Ishikawa (cell line): ENCODE data around the gene RHOU.

Experiments used
- CEBPB ChIP-seq: IDR thresholded peaks from 2 replicates; pipeline ENCODE4 v1.6.1; 2012
- CREB1 ChIP-seq: IDR thresholded peaks from 2 replicates; pipeline ENCODE4 v1.6.1; 2012; ENCODE audit warnings: low read depth
- EGR1 ChIP-seq: IDR thresholded peaks from 2 replicates; pipeline ENCODE4 v1.6.1; 2012
- EP300 ChIP-seq: IDR thresholded peaks from 2 replicates; pipeline ENCODE4 v1.6.1; 2012; ENCODE audit warnings: borderline replicate concordance
- FOXM1 ChIP-seq: IDR thresholded peaks from 2 replicates; pipeline ENCODE4 v1.6.1; 2012; ENCODE audit warnings: low read depth, borderline replicate concordance
- NFIC ChIP-seq: IDR thresholded peaks from 2 replicates; pipeline ENCODE4 v1.6.1; 2012
- RAD21 ChIP-seq: IDR thresholded peaks from 2 replicates; pipeline ENCODE4 v1.6.1; 2012; ENCODE audit warnings: low read depth
- TAF1 ChIP-seq: IDR thresholded peaks from 2 replicates; pipeline ENCODE4 v1.6.1; 2012; ENCODE audit warnings: low read depth, mild to moderate bottlenecking
- TCF12 ChIP-seq: IDR thresholded peaks from 2 replicates; pipeline ENCODE4 v1.6.1; 2012; ENCODE audit warnings: low read depth
- TEAD4 ChIP-seq: IDR thresholded peaks from 2 replicates; pipeline ENCODE4 v1.6.1; 2012
- USF1 ChIP-seq: IDR thresholded peaks from 2 replicates; pipeline ENCODE4 v1.6.1; 2012
- YY1 ChIP-seq: IDR thresholded peaks from 2 replicates; pipeline ENCODE4 v1.6.1; 2012; ENCODE audit warnings: low read depth
- ZBTB7A ChIP-seq: IDR thresholded peaks from 2 replicates; pipeline ENCODE4 v1.6.1; 2012; ENCODE audit warnings: low read depth
- TF ChIP-seq, protein P1 (sequence below): IDR thresholded peaks from 2 replicates; pipeline ENCODE4 v1.6.1; 2012
- TF ChIP-seq, protein P2 (sequence below): IDR thresholded peaks from 2 replicates; pipeline ENCODE4 v1.6.1; 2012; ENCODE audit warnings: low read depth, mild to moderate bottlenecking

Gene RHOU

DNA sequence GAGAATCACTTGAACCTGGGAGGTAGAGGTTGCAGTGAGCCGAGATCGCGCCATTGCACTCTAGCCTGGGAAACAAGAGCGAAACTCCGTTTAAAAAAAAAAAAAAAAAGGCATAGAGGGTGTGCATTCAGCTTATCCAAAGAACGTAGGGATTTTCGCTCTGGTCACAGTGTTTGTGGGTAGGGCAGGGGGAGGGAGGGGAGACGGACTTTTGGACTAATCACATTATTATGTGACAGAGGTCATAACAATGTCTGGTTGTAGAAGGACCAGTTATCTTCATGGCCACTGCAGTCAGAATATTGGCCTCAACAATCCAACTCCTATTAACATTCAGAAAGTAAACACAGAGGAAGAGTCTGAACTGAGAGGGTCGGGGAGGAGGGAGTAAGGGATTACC is 25.7 kb downstream of the RHOU start:
- TF ChIP-seq, protein P1, sequence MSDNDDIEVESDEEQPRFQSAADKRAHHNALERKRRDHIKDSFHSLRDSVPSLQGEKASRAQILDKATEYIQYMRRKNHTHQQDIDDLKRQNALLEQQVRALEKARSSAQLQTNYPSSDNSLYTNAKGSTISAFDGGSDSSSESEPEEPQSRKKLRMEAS, result no peak
- no peak for TF ChIP-seq TAF1
- no peak for TF ChIP-seq EP300
- TF ChIP-seq ZBTB7A, result no peak
- TF ChIP-seq EGR1, result no peak
- no peak for TF ChIP-seq RAD21
- TF ChIP-seq, protein P2, sequence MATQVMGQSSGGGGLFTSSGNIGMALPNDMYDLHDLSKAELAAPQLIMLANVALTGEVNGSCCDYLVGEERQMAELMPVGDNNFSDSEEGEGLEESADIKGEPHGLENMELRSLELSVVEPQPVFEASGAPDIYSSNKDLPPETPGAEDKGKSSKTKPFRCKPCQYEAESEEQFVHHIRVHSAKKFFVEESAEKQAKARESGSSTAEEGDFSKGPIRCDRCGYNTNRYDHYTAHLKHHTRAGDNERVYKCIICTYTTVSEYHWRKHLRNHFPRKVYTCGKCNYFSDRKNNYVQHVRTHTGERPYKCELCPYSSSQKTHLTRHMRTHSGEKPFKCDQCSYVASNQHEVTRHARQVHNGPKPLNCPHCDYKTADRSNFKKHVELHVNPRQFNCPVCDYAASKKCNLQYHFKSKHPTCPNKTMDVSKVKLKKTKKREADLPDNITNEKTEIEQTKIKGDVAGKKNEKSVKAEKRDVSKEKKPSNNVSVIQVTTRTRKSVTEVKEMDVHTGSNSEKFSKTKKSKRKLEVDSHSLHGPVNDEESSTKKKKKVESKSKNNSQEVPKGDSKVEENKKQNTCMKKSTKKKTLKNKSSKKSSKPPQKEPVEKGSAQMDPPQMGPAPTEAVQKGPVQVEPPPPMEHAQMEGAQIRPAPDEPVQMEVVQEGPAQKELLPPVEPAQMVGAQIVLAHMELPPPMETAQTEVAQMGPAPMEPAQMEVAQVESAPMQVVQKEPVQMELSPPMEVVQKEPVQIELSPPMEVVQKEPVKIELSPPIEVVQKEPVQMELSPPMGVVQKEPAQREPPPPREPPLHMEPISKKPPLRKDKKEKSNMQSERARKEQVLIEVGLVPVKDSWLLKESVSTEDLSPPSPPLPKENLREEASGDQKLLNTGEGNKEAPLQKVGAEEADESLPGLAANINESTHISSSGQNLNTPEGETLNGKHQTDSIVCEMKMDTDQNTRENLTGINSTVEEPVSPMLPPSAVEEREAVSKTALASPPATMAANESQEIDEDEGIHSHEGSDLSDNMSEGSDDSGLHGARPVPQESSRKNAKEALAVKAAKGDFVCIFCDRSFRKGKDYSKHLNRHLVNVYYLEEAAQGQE, result no peak
- no peak for TF ChIP-seq FOXM1
- TF ChIP-seq USF1, result no peak
- no peak for TF ChIP-seq CEBPB
- TF ChIP-seq TCF12, result no peak
- TF ChIP-seq YY1, result no peak
- no peak for TF ChIP-seq TEAD4
- TF ChIP-seq NFIC, result no peak
- no peak for TF ChIP-seq CREB1

- TF ChIP-seq FOXM1, result no peak
- no peak for TF ChIP-seq RAD21
- no peak for TF ChIP-seq USF1
- TF ChIP-seq TAF1, result no peak
- TF ChIP-seq NFIC, result no peak
- no peak for TF ChIP-seq TEAD4
- TF ChIP-seq ZBTB7A, result no peak
- TF ChIP-seq, protein P2, result no peak
- no peak for TF ChIP-seq CEBPB
- no peak for TF ChIP-seq TCF12
- TF ChIP-seq, protein P1, result no peak
- no peak for TF ChIP-seq YY1
- TF ChIP-seq EGR1, result no peak
- no peak for TF ChIP-seq EP300
- no peak for TF ChIP-seq CREB1
These were observed 28.3 kb downstream of the RHOU start for GRCh38 chr1:228763561-228763960.

GRCh38 chr1:228765168-228765946 is 30.1 kb downstream of the RHOU start:
- TF ChIP-seq, protein P2, result no peak
- TF ChIP-seq YY1, result no peak
- TF ChIP-seq ZBTB7A, result no peak
- TF ChIP-seq, protein P1, result no peak
- TF ChIP-seq CREB1, result no peak

- no peak for TF ChIP-seq NFIC
These were observed 31.5 kb downstream of the RHOU start for GRCh38 chr1:228766788-228767187.
